ENCODE measurements around the gene CD93.

Gene CD93

GRCh38 chr20:23084282-23084844 is 1.8 kb downstream of the CD93 start:
- no peak for DNase-seq

- no peak for DNase-seq
These were observed 2.4 kb downstream of the CD93 start for GRCh38 chr20:23083553-23084220.

DNA sequence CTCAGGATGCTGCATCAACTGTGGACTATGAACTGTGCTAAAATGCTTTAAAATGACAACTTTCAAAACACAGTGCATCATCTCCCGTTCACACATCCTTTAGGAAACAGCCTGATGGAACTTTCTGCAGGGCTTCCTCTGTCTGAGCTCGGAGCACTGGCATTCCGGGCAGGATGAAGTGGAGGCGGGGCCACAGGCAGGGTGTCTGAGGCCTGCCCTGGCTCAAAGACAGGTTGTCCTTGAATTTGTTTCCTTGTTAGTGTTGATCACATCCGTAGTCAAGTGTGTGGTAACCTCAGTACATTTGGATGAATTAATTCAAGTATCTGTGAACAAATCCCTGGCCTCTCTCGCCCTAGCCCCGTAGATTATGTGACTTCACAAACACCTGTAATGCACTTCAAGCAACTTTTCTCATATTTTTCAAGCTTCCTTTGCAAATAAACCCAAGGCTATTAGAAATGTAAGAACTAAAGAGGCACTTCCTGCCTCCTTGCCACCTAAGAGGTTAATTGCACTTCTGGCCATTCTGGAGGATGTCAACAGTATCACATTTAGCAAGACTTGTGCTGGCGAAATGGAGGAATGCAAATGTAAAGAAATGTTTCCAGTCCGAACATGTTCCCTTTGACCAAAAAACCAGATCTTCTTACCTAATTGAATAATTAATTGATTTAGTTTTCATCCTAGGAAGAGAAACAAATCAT is 3.1 kb downstream of the CD93 start:
- DNase-seq, result no peak

DNA sequence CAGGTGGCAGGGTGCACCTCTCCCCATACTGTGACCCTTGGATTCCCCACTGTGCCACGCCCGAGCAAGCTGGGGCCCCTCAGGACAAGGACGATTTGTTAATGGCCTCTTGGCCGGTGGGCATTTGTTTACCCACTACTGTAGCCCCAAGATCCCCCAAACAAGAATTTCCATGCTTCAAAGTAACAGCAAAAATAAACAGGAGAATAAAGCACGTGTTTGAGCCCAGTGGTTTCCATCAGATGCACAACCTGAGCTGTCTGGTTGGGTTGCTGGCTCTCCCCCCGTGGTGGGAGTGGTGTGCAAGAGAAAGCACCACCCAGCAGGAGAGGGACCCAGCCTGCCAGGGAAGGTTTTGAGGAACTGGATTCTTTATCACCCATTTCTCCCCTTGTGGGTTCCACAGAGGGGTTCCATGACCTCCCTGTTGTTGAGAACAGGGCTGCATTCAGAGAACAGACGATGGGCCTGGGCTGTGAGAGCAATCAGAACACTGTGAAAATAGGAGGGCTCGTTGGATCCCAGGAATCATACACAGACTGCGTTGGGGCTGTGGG is 4.8 kb downstream of the CD93 start:
- no peak for DNase-seq

- no peak for DNase-seq
These were observed 5.6 kb downstream of the CD93 start for GRCh38 chr20:23080521-23080920.

- no peak for DNase-seq
These were observed 6.2 kb downstream of the CD93 start for GRCh38 chr20:23079926-23080325.

DNA sequence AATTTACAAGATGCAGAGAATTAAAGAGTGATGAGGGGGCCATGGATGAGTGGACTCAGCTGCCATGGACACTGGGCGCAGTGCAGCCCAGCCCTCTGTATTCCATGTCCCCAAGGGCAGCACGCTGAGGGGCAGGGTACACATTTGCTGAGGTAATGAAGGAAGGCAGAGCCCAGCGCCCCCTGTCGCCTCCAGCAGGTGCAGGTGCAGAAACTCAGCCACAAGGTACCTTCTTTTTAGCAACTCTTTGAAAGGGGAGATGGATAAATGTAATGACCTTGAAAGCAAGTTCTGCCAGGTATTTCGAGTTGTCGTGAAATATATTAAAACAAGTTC is 7.1 kb downstream of the CD93 start:
- no peak for DNase-seq

- DNase-seq, result no peak
These were observed 7.6 kb downstream of the CD93 start for GRCh38 chr20:23078351-23079015.

- no peak for DNase-seq
These were observed 8.8 kb downstream of the CD93 start for GRCh38 chr20:23077277-23077676.

GRCh38 chr20:23074052-23074451 is 12.1 kb downstream of the CD93 start:
- DNase-seq, result no peak

DNA sequence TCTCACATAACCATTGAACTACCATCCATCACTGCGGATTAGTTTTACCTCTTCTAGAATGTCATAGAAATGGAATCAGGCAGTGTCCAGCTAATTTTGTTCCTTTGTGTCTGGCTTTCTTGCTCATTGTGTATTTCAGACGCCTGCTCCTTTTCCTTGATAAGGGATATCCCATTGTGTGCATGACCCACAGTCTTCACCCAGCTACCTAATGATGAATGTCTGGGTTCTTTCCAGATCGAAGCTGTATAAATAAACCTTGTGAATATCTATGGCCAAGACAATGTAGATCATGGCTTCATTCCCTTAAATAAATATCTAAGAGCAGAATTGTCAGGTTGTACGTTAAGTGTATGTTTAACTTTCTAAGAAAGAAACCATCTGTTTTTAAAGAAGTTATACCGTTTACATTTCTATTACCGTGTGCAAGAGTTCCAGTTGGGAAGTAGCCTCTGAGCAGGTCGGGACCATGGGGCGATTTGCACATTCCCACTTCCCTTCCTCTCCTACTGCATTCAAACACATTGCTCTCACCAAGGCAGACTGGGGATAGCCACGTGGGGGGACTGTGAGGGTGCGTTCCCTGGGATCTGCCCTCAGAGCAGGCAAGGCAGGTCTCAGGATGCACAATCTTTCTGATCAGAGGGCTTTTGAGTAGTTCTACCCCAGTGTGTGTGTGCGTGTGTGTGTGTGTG is 13.1 kb downstream of the CD93 start:
- DNase-seq, result no peak

DNA sequence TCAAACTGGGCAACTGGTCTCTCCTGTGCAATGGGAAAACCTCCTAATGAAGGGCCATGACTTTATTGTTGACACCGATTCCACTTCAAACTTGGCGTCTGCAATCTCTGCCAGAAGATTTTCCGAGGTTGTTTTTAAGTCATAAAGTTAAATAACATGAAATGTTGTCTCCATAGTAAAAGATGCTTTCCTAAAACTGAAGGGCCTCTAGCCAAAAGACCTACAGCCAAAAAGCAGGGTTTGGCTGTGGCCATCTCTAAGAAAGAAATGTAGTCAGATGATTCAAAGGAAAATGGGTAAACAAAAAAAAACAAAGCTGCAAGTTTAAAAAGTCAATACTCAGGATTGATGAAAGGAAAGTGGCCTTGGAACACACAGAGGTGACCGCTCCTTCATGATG is 14.1 kb downstream of the CD93 start:
- no peak for DNase-seq

- no peak for DNase-seq
These were observed 14.7 kb downstream of the CD93 start for GRCh38 chr20:23071398-23071797.

DNA sequence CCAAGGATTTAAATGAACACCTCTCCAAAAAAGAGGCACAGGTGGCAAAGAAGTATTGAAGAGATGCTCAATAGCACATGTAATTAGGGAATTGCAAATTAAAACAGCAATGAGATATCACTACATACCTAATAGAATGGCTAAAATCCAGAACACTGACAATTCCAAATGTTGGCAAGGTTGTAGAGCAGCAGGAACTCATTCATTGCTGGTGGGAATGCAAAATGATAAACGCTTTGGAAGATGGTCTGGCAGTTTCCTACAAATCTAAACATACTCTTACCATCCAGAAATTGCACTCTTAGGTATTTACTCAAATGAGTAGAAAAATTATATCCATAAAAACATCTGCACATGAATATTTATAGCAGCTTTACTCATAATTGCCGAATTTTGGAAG is 17.0 kb downstream of the CD93 start:
- no peak for DNase-seq

DNA sequence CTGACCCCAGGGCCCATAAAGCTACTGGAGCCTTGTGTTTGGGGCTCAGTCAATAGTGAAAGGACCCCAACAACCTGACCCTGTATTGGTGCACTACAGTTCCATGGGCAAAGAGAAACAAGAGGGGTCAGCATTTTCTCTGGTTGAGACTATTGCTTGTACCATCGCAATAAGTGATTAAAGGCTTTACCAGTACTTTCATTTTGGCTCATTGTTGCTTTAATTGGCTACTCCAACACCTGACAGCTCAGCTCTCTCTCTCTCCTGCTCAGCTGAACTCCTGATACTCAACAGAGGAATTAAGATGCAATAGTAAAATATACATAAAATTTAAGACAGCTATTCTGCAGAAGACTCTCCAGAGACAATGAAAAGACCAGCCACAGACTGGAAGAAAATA is 17.8 kb downstream of the CD93 start:
- DNase-seq, result no peak

GRCh38 chr20:23066772-23067171 is 19.4 kb downstream of the CD93 start:
- no peak for DNase-seq

DNA sequence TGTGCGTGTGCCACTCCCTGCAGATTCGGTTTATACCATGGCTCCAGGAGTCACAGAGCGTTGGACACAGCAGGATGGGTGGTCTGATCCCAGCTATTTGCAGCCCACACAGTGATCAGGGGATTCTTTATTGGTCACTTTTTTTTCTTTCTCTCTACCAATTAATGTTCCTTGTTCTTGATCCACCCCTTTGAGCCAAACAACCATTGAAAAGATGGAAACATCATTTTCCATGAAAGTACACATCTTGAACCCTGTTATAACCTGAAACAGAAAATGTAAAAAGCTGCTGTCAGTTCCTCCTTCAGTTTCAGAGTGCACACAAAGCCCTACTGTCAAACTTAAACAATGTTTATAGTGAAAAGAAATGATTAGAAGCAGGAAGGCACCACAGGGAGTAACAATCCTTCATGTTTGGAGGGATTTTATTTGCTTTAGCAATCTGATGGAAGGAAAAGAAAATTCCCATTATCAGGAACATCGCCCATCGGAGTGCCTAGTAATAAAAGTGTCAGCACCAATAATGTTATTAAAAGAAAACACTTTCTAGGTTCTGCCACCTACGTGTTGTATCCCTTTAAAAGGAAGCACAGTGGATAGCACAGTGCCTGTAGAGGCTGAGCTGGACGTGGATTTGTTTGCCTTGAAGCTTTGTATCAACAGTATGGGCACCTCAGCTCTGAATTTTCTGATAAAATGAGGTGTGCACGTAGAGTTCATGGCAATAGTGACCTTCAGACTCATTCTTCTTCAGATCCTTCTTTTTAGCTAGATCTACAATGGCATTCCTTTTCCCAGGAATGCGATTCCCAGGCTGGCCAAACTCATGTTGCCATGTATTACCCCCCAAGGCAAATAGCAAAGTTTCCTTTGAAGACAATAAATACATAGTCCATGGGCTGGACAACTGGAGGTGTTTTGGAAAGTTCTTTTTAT is 20.6 kb downstream of the CD93 start:
- no peak for DNase-seq

- DNase-seq, result no peak
These were observed 22.5 kb downstream of the CD93 start for GRCh38 chr20:23063581-23063980.

DNA sequence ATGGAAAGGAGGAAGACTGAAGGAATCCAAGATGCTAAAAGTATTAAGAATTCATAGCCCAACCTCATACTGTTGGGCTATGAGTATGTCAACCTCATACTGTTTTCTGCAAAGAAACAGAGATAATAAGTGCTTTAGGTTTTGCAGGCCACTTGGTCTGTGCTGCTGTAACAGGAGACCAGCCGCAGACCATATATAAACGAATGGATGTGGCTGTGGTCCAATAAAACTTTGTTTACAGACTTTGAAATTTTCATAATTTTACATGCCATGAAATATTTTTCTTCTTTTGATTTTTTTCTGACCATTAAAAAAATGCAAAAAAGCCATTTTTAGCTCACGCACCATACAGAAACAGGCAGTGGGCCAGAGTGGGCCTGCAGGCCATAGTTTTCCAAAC is 23.0 kb downstream of the CD93 start:
- DNase-seq, result no peak

DNA sequence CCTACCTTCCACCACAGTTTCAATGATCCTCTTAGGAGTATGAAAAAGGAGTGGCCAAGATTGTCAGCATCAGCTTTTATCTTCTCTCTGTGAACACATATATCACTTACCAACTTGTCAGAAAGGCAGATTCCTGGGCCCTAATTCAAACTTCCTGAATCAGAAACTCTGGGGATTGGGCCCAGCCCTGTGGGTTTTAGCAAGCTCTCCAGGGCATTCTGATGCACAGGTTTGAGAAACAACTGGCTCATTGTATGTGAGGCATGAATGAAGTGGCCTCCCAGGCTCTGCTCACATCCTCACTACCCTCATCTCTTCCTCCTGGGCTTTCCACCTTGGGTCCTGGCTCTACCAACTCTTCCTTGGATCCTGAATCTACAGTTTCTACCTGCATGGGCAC is 23.5 kb downstream of the CD93 start:
- DNase-seq, result no peak

Measured in amygdala (tissue), 56 donors.